Hepatocyte (in vitro differentiated cells): ENCODE data around the gene ZNG1A. TPM values are rescaled to one million over a fixed set of nuclear protein-coding genes. Genes with fewer than 3 reads are reported as not detected.
"Not testable (repeated sequence)": the region's sequence is repeated elsewhere in the genome, so short reads cannot be mapped to it uniquely, and the experiment has no call there.

Source experiments
- DNase-seq: peaks from one replicate; pipeline ENCODE4 v3.0.0-alpha.2; 2016; ENCODE audit warnings: low spot score
- H2AFZ ChIP-seq: fragments of 200-600 bp; sonication (generic); 2 replicates; pipeline ENCODE4 v1.6.0; 2016; ENCODE audit warnings: antibody characterized with exemption, mild to moderate bottlenecking
- H3K27ac ChIP-seq: fragments of 200-600 bp; sonication (generic); 2 replicates; pipeline ENCODE4 v1.5.1; 2016; ENCODE audit warnings: mild to moderate bottlenecking
- H3K27me3 ChIP-seq: fragments of 200-600 bp; sonication (generic); 2 replicates; pipeline ENCODE4 v1.6.1; 2016
- H3K36me3 ChIP-seq: fragments of 200-600 bp; sonication (generic); replicated peaks from 2 replicates; pipeline ENCODE4 v1.5.1; 2016; ENCODE audit warnings: low read depth; ENCODE audit not compliant: insufficient read depth
- H3K4me1 ChIP-seq: fragments of 200-600 bp; sonication (generic); 2 replicates; pipeline ENCODE4 v1.5.1; 2016; ENCODE audit warnings: mild to moderate bottlenecking, moderate library complexity; ENCODE audit not compliant: insufficient read depth
- H3K4me2 ChIP-seq: fragments of 200-600 bp; sonication (generic); 2 replicates; pipeline ENCODE4 v1.6.0; 2016
- H3K4me3 ChIP-seq: fragments of 200-600 bp; sonication (generic); 2 replicates; pipeline ENCODE4 v1.5.1; 2016; ENCODE audit warnings: mild to moderate bottlenecking
- H3K79me2 ChIP-seq: fragments of 200-600 bp; sonication (generic); 2 replicates; pipeline ENCODE4 v1.6.0; 2017; ENCODE audit warnings: mild to moderate bottlenecking
- H3K9me2 ChIP-seq: fragments of 200-600 bp; sonication (generic); replicated peaks from 2 replicates; pipeline ENCODE4 v1.6.0; 2017; ENCODE audit warnings: mild to moderate bottlenecking; ENCODE audit not compliant: insufficient read depth
- H3K9me3 ChIP-seq: fragments of 200-600 bp; sonication (generic); 2 replicates; pipeline ENCODE4 v1.5.1; 2016; ENCODE audit warnings: low read depth, mild to moderate bottlenecking
- H4K20me1 ChIP-seq: fragments of 200-600 bp; sonication (generic); 2 replicates; pipeline ENCODE4 v1.6.0; 2016; ENCODE audit warnings: mild to moderate bottlenecking; ENCODE audit not compliant: insufficient read depth, poor library complexity, severe bottlenecking
- EZH2 ChIP-seq: fragments of 200-600 bp; sonication (generic); IDR thresholded peaks from 2 replicates; pipeline ENCODE4 v1.6.1; 2016; ENCODE audit warnings: antibody characterized with exemption, mild to moderate bottlenecking, borderline replicate concordance
- EZH2phosphoT487 ChIP-seq: fragments of 200-600 bp; sonication (generic); IDR thresholded peaks from one replicate; pipeline ENCODE4 v1.6.1; 2018; ENCODE audit warnings: antibody characterized with exemption, mild to moderate bottlenecking, low read depth, moderate library complexity; ENCODE audit not compliant: unreplicated experiment, severe bottlenecking
- WGBS: methylation state at CpG from one replicate; pipeline ENCODE4 v1.1.6; 2016; ENCODE audit warnings: low lambda C conversion rate; ENCODE audit errors: missing lambda C conversion rate; 5-methylcytosine and 5-hydroxymethylcytosine counted together
- polyA plus RNA-seq: library from polyadenylated mRNA; unstranded; fragments of >200 nt; fragmentation: Nextera tagmentation; extraction: Ambion mirVana; gene quantifications from 2 replicates; pipeline ENCODE4 v1.2.1, GENCODE V29; 2016
- total RNA-seq: library from RNA; depleted of rRNA; stranded (reverse); fragments of >200 nt; gene quantifications from 2 replicates; pipeline ENCODE4 v1.2.3, GENCODE V29; 2014

Gene ZNG1A
- total and polyA plus RNA-seq, 2 experiments from 2014 or later, result 36.0 to 41.6 TPM

DNA sequence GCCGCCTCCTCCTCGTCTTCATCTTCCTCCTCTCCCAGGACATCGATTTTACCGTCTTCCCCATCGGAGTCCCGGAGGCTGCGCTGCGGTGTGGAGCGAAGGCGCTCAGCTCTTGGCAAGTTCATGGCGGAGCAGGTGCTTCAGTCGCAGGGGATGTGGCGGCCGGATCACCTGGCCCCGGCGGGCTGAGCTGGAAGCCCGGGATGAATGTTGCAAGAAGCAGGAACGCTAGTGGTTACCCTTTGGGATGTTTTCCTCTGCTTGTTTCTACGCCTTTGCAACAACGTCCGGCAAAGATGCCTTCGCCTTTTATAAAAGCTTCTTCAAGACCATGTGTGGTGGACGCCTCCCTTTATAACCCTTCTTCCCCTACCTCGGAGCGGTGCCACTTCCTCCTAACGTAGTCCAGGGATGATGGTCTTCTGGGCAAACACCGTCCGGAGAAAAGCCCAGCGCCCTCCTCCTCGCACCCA, 60.8 kb downstream of the ZNG1A start, which contains the start of gene FOXD4:
FOXD4 (minus strand) TSS at position 423 of the 473 bp plus-strand sequence; CDS start at position 125, 298 bp downstream.
- H3K36me3 ChIP-seq, H3K27ac ChIP-seq, H3K9me2 ChIP-seq, H4K20me1 ChIP-seq, H2AFZ ChIP-seq, DNase-seq, H3K79me2 ChIP-seq, H3K9me3 ChIP-seq, H3K4me3 ChIP-seq: not testable (repeated sequence)
- peaks cover 42% of the 10 kb centered on the region for H3K27me3 ChIP-seq
- TF ChIP-seq EZH2, result peak; percentile 70
- H3K4me2 ChIP-seq, result peak within 1 kb of the TSS; percentile 73
- H3K4me1 ChIP-seq, result peaks cover 16% of the 10 kb centered on the region
- 13% methylated on average over 27 of the region's 30 CpGs for WGBS

GRCh38 chr9:117144-117994, 61.5 kb downstream of the ZNG1A start:
- H3K4me3 ChIP-seq, DNase-seq, H3K36me3 ChIP-seq: not testable (repeated sequence)

DNA sequence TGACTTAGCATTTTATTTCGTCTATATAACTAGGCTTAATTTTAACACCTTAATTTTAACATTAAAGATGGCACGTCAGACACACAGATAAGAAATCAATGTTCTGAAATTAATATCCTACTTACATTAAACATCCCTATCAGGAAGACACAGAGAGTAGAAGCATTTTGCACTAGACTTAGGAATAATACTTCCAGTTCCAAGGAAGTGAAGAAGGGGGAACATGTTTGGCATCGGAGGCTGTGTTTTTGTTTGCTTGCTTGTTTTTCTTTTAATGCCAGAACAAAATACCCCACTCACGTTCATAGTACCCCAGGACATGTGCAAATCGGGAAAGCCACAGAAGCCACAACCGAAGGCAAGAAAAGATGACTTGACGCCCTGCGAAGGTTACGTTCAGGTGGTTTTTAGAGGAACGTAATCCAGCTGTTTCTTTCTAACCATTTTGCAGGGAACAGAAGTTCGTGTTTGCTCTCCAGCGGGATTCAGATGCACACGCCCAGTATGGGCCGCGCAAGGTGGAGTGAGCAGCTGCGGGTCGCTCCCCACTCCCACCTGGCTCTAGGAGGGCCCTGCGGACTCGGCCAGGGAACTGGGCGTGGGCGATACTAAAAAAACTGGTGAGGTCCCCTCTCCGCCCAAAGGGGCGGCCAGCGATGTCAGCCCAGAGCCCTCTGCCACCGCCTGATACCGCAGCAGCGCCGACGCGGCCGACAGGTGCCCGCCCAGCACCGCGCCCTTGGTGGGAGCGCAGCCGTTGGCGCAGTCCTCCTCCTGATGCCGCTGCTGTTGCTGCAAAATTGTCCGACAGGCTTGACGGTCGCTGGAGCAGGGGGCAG, 62.4 kb downstream of the ZNG1A start:
- H3K4me2 ChIP-seq, H3K9me3 ChIP-seq, H4K20me1 ChIP-seq, H3K27ac ChIP-seq, H2AFZ ChIP-seq, DNase-seq, H3K9me2 ChIP-seq, H3K79me2 ChIP-seq, H3K4me3 ChIP-seq, H3K36me3 ChIP-seq: not testable (repeated sequence)
- H3K27me3 ChIP-seq, result peaks cover 56% of the 10 kb centered on the region
- WGBS, result 10% methylated on average over 36 of the region's 41 CpGs
- peaks cover 16% of the 10 kb centered on the region for H3K4me1 ChIP-seq
- TF ChIP-seq EZH2phosphoT487 (peak; percentile 40), EZH2 (peak; percentile 95)

More at GRCh38 chr9:117144-117994, 61.5 kb downstream of the ZNG1A start:
- H3K9me2 ChIP-seq, H2AFZ ChIP-seq, H4K20me1 ChIP-seq, H3K9me3 ChIP-seq, H3K27ac ChIP-seq, H3K79me2 ChIP-seq: not testable (repeated sequence)
- peak; percentile 59 for TF ChIP-seq EZH2
- Histone ChIP-seq H3K27me3 (peaks cover 48% of the 10 kb centered on the region), H3K4me1 (peaks cover 16% of the 10 kb centered on the region), H3K4me2 (peak overlapping the region; percentile 73)
- 3% methylated on average over 34 of the region's 71 CpGs for WGBS

DNA sequence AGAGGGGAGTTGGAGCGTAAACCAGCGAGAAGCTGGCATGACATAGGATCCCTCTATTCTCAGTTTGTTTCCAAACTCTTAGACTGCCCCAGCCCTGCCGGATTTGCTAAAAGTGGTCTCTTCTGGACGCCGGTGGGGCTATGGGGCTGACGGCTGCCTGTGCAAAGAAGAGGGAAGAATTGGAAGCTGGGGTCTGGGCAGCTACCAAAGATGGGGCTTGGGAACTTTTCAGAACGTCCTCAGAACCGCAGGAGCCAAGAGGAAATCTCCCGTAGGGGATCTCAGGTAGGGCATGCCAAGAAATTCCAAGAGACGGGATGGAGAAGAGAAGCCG, 63.8 kb downstream of the ZNG1A start:
- not testable (repeated sequence) for H3K9me2 ChIP-seq, H3K4me3 ChIP-seq, H2AFZ ChIP-seq, DNase-seq, H3K79me2 ChIP-seq, H4K20me1 ChIP-seq, H3K36me3 ChIP-seq, H3K9me3 ChIP-seq, H3K27ac ChIP-seq
- Histone ChIP-seq H3K27me3 (peaks cover 56% of the 10 kb centered on the region), H3K4me2 (peak overlapping the region; percentile 95), H3K4me1 (peaks cover 16% of the 10 kb centered on the region)
- 5% methylated on average over 11 of the region's 11 CpGs for WGBS
- TF ChIP-seq EZH2phosphoT487 (peak; percentile 1), EZH2 (peak; percentile 4)
